Neural crest cell (in vitro differentiated cells): ENCODE measurements around the gene DNAH11. TPM values are rescaled to one million over a fixed set of nuclear protein-coding genes. Genes with fewer than 3 reads are reported as not detected.

Source experiments
- DNase-seq: peaks from one replicate; pipeline ENCODE4 v3.0.0; 2021; ENCODE audit warnings: low read depth, mixed read lengths, low spot score
- H3K27ac Mint-ChIP-seq: one replicate; pipeline ENCODE4 v1.8.0; 2021; ENCODE audit warnings: mild to moderate bottlenecking, mixed read lengths; ENCODE audit not compliant: unreplicated experiment
- H3K27me3 Mint-ChIP-seq: 2 replicates; pipeline ENCODE4 v1.8.0; 2021; ENCODE audit warnings: low read depth, mild to moderate bottlenecking, mixed read lengths
- H3K36me3 Mint-ChIP-seq: 2 replicates; pipeline ENCODE4 v1.8.0; 2021; ENCODE audit warnings: low read depth, mild to moderate bottlenecking, mixed read lengths
- H3K4me1 Mint-ChIP-seq: 2 replicates; pipeline ENCODE4 v1.8.0; 2021; ENCODE audit warnings: mixed read lengths
- H3K4me3 Mint-ChIP-seq: one replicate; pipeline ENCODE4 v1.8.0; 2021; ENCODE audit warnings: mild to moderate bottlenecking, mixed read lengths
- H3K9me3 Mint-ChIP-seq: 2 replicates; pipeline ENCODE4 v1.8.0; 2021; ENCODE audit warnings: mixed read lengths
- total RNA-seq: library from RNA; stranded (reverse); gene quantifications from 2 replicates; pipeline ENCODE4 v1.2.1, GENCODE V29; 2021
- TF ChIP-seq, protein P1 (sequence below): fragments of 200-600 bp; sonication (generic); conservative IDR thresholded peaks from 2 replicates; pipeline ENCODE4 v1.5.0; 2021; ENCODE audit warnings: antibody characterized with exemption, mild to moderate bottlenecking

DNAH11 gene
- total RNA-seq, 1 donor from 2014 or later: 0.63 TPM

GRCh38 chr7:21946222-21946709 is 403.4 kb downstream of the DNAH11 start:
- no peaks in the 10 kb centered on the region for H3K36me3 Mint-ChIP-seq
- H3K27ac Mint-ChIP-seq: peak overlapping the region; percentile 99
- peaks cover 7% of the 10 kb centered on the region for H3K27me3 Mint-ChIP-seq
- TF ChIP-seq, protein P1, sequence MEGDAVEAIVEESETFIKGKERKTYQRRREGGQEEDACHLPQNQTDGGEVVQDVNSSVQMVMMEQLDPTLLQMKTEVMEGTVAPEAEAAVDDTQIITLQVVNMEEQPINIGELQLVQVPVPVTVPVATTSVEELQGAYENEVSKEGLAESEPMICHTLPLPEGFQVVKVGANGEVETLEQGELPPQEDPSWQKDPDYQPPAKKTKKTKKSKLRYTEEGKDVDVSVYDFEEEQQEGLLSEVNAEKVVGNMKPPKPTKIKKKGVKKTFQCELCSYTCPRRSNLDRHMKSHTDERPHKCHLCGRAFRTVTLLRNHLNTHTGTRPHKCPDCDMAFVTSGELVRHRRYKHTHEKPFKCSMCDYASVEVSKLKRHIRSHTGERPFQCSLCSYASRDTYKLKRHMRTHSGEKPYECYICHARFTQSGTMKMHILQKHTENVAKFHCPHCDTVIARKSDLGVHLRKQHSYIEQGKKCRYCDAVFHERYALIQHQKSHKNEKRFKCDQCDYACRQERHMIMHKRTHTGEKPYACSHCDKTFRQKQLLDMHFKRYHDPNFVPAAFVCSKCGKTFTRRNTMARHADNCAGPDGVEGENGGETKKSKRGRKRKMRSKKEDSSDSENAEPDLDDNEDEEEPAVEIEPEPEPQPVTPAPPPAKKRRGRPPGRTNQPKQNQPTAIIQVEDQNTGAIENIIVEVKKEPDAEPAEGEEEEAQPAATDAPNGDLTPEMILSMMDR: no peak
- no peak for DNase-seq
- peak overlapping the region; percentile 95 for H3K4me3 Mint-ChIP-seq
- peaks cover 48% of the 10 kb centered on the region for H3K4me1 Mint-ChIP-seq
- no peaks in the 10 kb centered on the region for H3K9me3 Mint-ChIP-seq

DNA sequence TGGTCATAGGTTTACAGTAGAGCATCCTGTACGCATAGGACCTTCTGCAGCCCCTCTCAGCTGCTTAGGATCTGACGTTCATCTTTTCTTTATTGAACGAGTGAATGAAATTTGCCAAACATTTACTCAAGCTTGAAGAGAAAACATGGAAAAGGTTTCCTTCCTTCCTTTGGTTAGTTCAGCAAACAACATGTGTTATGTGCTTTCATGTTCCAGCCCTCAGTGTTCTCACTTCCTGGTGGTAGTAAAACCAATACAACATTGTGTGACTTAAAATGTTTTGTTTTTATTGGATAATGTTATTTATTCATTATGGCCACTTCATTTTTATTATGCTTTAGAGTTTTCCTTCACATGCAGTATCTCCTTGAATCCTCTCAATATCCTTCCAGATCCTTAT is 404.2 kb downstream of the DNAH11 start:
- Mint-ChIP-seq H3K9me3 (no peaks in the 10 kb centered on the region), H3K27ac (no peak overlapping the region), H3K27me3 (peaks cover 7% of the 10 kb centered on the region), H3K36me3 (no peaks in the 10 kb centered on the region), H3K4me3 (peak overlapping the region; percentile 71), H3K4me1 (peaks cover 42% of the 10 kb centered on the region)
- TF ChIP-seq, protein P1: no peak
- no peak for DNase-seq

- TF ChIP-seq, protein P1: no peak
Observed at GRCh38 chr7:21947946-21948345, 405.1 kb downstream of the DNAH11 start.

DNA sequence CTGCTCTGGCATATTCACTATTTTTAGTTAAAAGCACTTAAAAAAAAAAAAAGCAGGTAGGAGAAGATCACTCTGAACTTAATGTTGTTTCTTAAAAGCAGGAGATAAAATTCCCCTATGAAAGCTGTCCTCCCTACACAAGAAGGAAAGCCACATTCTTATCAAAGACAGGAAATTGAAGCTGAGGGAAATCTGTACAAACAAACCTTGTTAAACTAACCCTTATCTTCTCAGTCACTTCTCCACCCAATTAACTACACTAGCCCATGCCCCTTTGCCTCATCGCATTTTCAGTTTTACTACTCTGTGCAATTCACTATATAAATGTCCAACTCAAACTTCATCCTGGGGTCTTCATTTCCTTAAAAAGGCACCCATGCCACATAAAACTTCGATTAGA is 405.5 kb downstream of the DNAH11 start:
- TF ChIP-seq, protein P1: no peak
- no peak for DNase-seq
- H3K27me3 Mint-ChIP-seq: peaks cover 7% of the 10 kb centered on the region
- no peaks in the 10 kb centered on the region for H3K9me3 Mint-ChIP-seq
- H3K36me3 Mint-ChIP-seq: no peaks in the 10 kb centered on the region
- H3K4me1 Mint-ChIP-seq: peaks cover 29% of the 10 kb centered on the region
- no peak overlapping the region for H3K27ac Mint-ChIP-seq
- H3K4me3 Mint-ChIP-seq: peak overlapping the region; percentile 21

More at GRCh38 chr7:21947946-21948345, 405.1 kb downstream of the DNAH11 start:
- Mint-ChIP-seq H3K27me3 (peaks cover 7% of the 10 kb centered on the region), H3K36me3 (no peaks in the 10 kb centered on the region), H3K4me3 (peak overlapping the region; percentile 71), H3K4me1 (peaks cover 33% of the 10 kb centered on the region), H3K27ac (no peak overlapping the region), H3K9me3 (no peaks in the 10 kb centered on the region)
- no peak for DNase-seq

DNA sequence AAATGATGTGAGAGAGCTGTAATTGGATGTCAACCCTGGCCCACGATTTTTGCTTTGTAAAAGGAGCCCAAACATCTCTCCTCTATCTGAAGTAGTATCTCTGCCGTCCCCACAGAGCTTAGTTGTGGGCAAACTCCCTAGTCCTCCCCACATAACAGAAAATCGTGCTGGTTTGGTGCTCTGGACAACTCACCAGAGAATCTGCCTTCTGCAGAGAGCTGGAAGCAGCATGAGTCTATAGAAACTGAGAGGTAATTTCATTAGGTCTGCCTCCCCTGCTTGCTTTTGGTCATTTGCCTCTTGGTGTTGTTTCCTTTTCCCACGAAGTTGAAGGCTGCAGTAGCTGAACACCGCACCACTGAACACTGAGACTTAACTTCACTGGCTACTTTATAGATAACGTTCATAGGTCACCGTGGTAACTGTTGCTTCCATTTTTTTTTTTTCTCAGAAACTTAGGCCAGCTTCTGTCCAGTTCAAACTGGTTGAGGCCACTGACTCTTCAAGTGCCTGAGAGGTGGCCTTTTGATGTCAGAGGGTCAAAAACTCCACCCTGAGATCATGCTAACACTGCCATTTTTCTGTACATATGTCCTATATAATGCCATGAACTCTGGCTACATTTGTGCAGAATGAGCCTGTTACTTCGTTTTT is 406.2 kb downstream of the DNAH11 start:
- Mint-ChIP-seq H3K27ac (no peak overlapping the region), H3K27me3 (peaks cover 7% of the 10 kb centered on the region), H3K9me3 (no peaks in the 10 kb centered on the region), H3K36me3 (no peaks in the 10 kb centered on the region), H3K4me3 (peak overlapping the region; percentile 21), H3K4me1 (peaks cover 23% of the 10 kb centered on the region)
- DNase-seq: no peak
- TF ChIP-seq, protein P1: no peak

Other genes starting within 250 kb of the DNAH11 start
- gene SP4, start 115.0 kb upstream of the DNAH11 start, total RNA-seq: 20.6 and 20.8 TPM in 2 replicates